Testis (tissue), 2 donors: ENCODE measurements around the gene CYB561A3.

ENCODE experiments used
- CTCF ChIP-seq, 3 experiments: fragments of 450-650 bp in 2 of 3; fragments of 200-600 bp in 1 of 3; sonication (generic) in 1 of 3; IDR thresholded peaks; one replicate each; pipeline ENCODE4 v1.5.1; 2016 to 2019; ENCODE audit warnings: antibody characterized with exemption in 3 of 3, mild to moderate bottlenecking in 2 of 3, moderate library complexity in 1 of 3
- POLR2A ChIP-seq: fragments of 450-650 bp; IDR thresholded peaks from one replicate; pipeline ENCODE4 v1.6.1; 2017; ENCODE audit warnings: antibody characterized with exemption, mild to moderate bottlenecking, moderate library complexity

- TF ChIP-seq POLR2A: peak; percentile 57
- peak in 1 of 3 experiments; percentile 2 for TF ChIP-seq CTCF (IDR thresholded peaks at IDR 0.05)
These were observed 28.7 kb downstream of the CYB561A3 start, which contains the start of the genes DDB1 and TKFC for GRCh38 chr11:61332797-61333549.
